CD4-positive, alpha-beta T cell treated with Interleukin-1 beta for 1 hour (primary cell): ENCODE results near the gene CALN1.

Experiments used
- DNase-seq, 2 donors: peaks; one replicate each; pipeline ENCODE4 v3.0.0-alpha.2; 2020 to 2022

The CALN1 gene

DNA sequence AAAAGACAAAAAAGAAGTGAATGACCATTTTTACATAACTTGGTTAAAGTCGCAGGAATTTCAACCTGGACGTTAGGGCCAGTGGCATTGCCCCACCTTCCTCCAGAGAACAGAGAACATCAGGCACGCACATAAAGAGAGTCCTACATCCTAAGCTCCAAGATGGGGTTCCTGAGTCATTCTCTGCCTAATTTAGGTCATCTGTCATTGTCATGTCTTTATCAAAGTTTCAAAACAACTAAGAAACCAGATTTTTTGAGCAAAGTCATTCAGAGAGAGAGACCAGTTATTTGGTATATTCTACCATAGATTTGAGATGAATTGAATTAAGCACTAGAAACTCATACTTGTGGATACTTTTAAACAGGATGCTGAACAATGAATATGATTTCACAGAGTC lies 241.7 kb downstream of the CALN1 start:
- no peak for DNase-seq

DNA sequence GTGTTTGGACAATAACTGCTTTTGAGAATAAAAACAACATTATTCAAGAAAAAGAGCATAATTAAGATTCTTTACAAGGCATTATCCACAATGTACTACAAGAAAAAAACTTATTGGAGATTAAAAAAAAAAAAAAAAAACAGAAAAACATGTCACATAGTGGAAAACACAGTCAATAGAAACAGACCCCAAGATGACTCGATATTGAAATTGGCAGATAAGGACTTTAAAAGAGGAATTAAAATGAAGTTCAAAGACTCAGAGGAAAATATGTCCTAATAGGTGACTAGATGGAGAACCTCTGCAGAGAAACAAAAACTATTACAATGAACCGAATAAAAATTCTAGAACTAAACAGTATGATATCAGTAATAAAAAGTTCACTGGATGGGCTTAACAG lies 248.9 kb downstream of the CALN1 start:
- no peak for DNase-seq

DNA sequence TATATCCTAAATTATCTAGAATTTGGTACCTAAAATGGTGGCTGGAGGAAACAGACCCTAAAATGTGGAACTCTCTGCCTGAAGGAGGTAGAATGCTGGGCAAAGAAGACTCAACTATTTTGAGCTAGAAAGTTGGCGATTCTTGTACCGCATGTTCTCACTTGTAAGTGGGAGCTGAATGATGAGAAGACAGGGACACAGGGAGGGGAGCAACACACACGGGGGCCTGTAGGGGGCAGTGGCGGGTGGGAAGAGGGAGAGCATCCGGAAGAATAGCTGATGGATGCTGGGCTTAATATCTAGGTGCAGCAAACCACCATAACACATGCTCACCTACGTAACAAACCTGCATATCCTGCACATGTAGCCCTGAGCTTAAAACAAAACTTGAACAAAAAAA lies 250.6 kb downstream of the CALN1 start:
- DNase-seq = no peak

DNA sequence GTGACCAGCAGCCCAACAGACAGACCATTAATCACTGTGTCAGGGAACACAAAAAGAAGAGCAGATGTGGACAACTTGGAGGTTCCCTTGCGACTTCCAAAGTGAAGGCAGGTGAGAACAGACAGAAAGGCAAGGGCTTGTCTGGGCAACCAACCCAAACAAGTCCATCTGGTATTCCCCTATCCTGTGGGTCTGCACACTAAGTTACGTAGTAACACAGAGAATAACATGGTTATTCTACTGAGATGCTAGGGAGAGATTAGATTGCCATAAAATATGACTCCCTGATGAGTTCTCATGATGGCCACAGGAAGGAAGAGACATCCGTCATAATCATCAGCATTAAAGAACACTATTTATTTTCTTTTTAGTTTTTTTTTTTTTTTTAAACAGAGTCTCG lies 252.2 kb downstream of the CALN1 start:
- no peak for DNase-seq

DNA sequence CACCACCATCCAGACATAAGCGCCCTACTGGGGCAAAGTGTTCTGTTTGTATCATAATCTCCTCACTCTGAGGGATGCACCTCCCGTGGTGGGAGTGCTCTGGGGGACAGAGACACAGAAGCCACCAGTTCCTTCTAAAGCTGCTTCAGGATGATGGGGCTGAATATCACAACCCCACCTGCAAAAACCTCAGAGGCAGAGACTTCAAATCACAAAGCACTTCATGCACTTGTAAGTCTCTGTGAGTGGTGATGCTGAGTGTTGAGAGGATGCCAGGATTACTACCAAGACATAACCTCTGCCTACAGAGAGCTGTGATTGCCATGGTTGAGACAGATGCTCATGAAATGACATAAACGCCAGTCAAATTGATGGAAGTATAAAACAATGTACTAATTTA lies 255.5 kb downstream of the CALN1 start:
- DNase-seq = no peak

DNA sequence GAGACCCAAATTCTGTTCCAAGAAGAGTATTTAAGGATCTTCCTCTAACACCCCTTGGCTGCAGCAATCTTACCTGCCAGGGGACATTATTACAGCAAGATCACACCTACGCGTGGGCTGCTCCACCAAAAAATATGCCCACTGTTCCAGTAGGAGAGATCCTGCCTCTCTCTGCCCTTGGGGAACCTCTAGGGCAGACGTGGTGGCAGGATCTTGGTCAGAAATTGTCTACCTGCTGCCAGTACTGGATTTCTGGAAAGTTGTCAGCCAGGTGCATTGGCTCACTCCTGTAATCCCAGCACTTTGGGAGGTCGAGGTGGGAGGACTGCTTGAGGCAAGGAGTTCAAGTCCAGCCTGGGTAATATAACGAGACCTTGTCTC lies 259.0 kb downstream of the CALN1 start:
- DNase-seq = no peak

DNA sequence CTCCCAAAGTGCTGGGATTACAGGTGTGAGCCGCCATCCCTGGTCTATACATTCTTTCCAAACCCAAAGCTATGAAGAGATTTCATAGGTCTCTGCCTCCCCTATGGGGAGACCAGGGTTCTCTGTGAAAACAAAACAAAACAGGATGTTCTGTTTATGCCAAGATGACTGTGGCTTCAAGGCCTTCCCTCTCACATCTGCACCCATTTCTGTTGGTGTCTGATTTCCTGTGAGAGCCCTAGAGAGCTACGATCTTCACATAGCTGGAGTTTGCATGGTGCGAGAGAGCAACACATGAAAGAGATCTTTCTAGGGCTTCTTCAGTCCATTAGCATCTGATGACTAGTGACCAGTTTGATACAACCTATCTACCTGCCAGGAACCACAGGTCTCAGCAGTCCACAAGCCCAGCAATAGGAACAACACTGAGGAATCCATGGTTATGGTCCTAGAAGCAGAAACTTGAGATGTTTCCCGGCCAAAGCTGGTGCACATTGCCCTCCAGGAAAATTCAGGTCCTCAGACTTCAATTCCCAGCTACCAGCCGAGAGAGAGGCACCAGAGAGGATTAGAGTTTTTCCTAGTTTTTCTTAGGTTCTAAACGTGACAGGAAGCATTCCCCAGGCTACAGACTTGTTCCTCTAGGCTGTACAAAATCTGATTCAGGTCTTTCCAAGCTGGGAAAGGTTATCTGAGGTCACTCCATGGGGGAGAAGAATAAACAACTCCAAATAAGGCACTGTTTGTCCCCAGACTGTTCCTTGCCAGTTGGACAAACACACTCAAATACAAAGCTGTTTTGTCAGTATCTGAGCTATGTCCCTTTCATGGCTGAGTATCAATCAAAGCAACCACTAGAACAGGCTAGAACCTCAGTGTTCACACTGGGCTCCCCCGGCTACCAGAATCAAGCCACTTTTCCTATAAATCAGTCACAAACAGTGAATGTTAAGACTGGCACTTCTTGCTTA lies 259.7 kb downstream of the CALN1 start:
- DNase-seq = no peak

DNA sequence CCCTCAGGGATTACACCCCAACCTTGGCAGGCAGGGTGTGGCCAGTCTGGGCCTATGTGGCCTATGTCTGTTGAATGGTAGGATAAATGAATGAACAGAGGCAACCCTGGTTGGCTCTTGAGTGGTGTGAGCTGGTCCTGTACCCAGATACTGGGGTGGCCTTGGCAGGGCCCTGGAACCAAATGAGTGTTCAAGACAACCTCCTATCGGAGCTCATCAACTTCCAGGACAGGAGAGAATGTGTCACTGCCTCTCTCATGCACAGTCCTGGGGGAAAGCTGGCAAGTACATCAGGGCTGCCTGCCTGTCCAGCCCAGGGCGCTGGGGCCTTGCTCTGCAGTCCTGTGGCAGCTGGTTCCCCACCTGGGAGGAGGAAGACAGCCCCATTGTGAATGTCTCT lies 271.6 kb downstream of the CALN1 start:
- no peak for DNase-seq

DNA sequence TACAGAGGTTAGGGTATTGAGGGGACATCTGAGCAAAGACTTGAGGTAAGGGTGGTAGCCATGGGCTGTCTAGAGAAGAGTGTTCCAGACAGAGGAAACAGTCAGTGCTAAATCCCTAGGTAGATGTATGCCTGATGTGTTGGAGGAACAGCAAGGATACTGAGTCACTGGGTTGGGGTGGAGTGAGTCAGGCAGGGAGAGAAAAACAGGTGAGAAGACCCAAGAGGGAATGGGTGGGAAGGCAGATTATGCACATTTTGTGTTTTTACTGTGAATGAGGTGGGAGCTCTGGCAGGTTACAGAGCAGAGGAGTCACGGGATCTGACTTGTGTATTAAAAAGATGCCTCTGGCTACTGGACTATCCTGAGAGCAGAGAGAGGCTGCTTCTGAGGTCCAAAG lies 285.0 kb downstream of the CALN1 start:
- DNase-seq = no peak

DNA sequence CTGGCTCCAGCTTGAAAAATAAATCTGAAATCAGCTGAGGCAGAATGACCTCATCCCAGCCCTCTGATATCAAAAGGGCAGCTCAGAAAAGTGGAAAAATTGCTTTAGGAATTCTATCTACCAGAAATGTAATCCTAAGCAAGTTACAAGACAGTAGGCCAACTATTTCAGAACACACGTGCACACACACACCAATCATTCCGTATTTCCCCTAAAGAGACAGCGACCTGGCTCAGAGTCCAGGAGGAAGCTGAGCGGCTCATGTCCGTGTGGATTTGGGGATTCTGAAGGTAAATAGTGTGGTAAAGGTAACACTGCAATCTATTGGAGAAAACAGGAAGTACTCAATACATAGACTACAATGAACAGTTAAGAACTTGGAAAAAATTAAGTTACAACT lies 288.2 kb downstream of the CALN1 start:
- no peak for DNase-seq

DNA sequence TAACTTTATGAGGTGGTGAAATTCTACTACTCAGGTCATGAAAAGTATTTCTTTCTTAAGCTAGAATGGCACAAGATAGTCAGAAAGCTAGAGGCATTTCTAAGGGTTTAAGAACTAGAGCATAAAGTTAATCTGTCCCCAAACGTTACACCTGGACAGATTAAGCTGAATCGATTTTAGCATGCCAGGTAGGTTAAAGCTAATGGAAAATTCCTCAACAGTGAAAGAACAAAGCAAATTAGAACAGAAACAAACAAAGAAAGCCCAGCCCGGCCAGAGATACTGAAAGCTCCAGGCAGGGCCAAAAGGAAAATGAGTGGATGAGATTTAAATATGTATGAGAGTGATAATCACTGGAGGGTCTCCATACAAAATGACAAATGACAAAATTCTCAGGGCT lies 293.8 kb downstream of the CALN1 start:
- DNase-seq = no peak

DNA sequence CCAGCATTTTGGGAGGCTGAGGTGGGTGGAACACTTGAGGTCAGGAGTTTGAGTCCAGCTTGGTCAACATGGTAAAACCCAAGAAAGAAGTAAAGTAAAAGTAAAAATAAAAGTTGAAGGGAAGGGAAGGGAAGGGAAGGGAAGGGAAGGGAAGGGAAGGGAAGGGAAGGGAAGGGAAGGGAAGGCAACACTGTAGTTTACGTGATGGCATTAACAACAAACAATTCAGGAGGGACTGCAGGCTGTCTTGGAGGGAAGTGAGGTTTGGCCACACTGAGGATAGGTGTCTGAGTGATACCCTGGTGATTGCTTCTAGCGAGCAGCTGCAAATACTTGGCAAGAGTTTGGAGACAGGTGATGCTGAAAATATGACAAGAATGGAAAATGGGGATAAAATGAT lies 298.0 kb downstream of the CALN1 start:
- no peak for DNase-seq

DNA sequence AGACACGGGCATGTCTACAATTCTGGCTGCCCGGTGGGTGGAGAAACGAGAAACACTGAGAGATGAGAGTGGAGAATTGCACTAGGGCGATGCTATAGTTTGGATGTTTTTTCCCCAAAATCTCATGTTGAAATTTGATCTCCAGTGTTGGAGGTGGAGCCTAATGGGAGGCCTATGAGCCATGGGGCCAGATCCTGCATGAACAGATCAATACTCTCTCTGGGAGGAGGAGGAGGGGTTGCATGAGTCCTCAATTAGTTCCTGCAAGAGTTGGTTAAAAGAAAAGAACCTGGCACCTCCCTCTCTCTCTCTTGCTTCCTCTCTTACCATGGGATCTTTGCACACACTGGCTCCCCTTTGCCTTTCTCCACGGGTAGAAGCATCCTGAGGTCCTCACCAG lies 299.1 kb downstream of the CALN1 start:
- no peak for DNase-seq

DNA sequence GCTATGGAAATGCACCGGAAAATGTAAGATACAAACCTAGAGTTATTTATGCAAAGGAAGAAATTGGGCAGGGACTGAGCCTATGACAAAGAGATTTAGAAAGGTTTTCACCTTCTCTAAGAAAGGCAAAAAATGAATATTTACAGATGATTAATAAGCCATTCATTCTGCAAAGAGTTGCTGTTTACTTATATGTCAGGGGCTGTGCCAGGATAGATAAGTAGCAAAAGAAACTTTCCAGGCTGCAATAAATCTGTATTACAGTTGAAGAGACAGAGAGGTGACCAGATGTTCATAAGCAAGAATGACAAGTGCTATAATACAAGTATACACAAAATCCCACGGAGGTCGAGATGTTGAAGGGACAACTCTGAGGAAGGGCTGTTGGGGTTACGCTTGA lies 299.6 kb downstream of the CALN1 start:
- no peak for DNase-seq

DNA sequence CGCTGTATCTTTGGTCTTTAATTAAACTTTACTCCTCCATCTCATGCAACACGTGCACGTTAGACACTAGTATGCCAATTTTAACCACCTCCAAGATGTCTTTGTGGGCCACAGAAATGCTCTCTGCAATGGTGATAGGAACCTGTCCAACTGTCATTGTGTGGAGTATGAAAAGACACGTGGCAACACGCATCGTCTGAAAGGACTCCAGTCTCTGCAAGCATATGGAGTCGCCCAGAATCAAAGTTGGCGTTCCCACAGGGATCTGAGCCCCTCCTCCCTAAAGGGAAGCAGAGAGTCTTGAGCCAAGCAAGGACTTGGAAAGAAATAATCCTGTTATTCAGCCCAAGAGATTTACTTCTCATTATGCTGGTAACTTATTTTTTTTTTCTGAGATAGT lies 301.1 kb downstream of the CALN1 start:
- DNase-seq = no peak

DNA sequence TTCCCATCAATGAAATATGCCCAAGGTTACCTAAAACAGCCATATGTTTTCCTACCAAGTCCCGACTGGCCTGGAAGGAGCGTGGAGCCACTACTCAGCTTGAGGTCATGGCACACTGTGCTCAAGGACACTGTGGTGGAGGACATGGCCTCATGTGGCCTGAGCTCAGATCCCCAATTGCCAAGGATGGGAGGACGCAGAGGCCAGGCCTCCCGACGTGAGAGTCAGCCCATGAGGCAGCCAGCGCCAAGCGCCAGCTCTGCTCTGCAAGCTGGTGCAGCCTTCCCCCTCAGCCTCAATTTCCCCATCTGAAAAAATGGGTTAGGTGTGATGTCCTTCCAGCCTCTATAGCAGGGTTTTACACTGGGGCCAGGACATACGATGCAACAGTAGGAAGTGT lies 302.6 kb downstream of the CALN1 start:
- DNase-seq = no peak

DNA sequence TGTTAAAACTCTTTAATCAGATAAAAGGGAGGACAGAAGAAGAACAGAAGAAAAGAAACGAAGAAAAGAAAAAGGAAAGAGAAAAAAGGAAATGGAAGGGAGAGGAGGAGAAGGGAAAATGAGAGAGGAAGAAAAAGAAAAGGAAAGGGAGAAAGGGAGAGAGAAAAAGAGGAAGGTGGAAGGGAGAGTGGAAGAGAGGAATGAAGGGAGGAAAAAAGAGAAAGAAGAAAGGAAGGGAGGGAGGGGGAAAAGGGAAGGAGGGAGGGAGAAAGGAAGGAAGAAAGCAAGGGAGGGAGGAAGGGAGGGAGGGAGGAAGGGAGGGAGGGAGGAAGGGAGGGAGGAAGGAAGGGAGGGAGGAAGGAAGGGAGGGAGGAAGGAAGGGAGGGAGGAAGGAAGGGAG lies 305.7 kb downstream of the CALN1 start:
- no peak for DNase-seq

DNA sequence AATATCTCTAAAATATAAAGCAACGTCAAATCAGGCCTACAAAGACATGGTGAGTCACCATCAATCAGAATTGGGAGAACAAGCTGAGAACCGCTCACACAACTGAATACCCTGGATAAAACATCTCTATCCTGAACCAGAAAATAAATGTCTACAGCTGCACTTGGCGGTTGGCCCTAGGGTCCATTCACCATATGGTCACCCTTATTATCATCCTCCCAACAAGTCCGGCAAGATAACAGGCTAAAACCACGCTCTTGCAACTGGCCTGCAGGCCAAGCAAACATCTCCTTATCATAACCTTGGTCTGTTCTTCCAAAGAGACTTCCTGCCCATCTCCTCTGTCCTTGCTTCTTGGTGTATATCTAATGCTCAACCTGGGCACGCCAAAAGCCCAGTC lies 310.7 kb downstream of the CALN1 start:
- DNase-seq = no peak

DNA sequence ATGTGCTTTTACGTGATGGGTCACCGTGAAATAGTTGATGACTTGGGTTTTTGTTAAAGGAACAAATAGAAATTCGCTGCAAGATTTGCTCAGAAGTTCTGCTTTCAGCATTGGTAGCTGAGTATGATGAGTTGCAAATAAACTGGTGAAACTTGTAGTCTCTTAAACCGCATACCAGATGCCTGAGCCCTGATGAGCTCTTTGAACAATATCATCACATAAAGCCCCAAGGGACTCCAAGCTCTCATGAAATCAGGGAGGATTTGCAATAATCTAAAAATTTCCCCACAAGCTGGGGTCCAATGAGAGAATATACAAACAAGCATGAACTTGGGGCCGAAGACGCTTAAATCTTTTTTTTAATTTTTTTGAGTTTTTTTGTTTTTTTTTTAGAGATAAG lies 312.4 kb downstream of the CALN1 start:
- DNase-seq = no peak

DNA sequence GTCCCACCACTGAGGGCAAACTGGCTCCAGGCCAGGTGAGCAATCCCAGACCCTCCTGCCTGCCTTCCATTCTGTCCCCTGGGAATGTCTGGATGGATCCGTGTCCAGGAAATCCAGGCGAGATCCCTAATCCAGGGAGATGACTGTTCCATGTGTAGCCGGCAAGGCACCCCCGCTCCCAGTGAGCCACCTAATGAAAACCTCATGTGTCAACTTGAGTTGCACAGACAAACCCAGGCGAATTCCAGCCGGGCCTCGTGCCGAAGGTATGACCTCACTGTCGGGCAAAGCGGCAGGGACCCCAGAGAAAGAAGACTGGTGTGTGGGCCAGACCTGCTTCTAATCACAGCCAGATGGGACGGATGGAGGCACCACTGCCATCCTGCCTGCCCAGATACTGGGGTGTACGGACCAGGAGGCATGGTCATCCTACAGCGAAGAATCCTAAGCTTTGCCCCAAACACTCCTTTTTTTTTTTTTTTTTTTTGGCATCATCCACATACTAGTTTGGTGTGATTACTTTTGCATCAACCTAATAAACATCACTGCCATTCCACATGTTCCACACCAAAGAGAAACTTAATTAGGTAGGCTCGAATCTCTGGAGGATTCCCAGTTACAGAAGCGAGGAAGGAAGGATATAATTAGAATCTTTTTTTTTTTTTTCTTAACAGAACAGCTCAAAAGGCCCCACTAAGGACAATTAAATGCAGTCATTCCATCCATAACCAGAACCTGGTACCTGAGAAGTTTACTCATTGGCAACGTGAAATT lies 313.1 kb downstream of the CALN1 start:
- no peak for DNase-seq

DNA sequence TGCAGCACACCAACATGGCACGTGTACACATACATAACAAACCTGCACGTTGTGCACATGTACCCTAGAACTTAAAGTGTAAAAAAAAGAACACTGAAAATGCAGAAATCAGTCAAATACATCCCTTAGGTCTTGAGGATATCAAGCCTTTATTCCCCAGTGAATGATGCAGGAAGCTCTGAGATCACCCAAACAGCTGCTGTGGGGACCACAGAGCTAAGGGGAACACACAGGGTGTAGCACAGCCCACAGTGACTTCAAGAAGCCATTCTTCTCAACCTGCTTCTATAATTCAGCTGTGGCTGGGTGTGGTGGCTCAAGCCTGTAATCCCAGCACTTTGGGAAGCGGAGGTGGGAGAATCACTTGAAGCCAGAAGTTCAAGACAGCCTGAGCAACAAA lies 314.9 kb downstream of the CALN1 start:
- no peak for DNase-seq

DNA sequence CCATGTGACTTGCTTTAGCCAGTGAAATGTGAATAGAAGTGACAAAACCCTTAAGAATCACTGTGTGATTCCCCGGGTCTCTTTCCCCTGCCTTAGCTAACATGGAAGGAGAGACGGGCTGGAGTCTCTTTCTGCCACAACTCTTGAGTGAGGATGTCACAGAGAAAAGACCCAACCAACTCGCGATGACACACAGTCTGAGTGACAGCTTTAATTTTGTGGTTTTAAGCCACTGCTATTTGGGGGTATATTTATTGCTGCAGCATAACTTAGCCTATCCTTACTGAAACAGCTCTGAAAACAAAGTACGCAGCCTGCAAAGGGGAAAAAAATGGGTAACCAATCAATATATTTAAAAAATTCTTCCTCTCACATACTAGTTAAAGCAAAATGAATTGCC lies 319.4 kb downstream of the CALN1 start:
- DNase-seq = no peak

DNA sequence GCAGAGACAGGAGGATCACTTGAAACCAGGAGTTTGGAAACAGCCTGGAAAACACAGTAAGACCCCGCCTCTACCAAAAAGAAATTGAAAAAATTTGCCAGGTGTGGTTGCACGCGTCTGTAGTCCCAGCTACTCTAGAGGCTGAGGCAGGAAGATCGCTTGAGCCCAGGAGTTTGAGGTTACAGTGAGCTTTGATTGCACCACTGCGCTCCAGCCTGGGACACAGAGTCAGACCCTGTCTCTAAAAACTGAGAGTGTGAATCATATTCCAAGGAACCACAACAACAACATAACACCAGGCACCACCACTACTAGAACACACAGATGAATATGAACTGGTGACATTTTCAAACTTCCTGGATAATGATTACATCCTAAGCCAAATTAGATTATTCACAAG lies 324.2 kb downstream of the CALN1 start:
- no peak for DNase-seq

DNA sequence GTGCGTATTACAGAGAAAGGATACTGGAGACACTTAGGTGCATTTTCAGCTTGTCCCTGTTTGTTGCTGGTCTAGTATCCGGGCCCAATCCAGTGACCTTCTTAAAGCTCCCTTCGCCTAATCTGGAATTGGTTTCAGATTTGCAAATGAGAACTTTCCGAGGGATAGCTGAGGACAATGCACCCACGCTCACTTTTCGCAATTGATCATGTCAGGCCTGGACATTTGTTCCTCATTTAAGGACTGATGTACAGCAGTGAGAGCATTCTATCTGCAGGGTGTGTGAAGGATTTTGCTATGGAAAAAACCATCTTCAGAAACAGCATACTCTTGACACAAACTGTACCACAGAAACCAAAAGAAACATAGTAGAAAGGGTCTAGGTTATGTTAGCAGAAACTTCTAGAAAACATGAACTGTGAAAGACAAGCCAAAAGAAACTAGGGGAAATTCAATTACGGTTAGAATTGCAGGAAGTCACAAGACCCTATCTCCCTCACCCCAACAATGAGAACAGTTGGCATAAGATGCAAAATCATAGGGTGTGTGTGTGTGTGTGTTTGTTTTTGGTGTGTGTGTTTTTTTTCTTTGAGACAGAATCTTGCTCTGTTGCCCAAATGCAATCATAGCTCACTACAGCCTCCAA lies 331.1 kb downstream of the CALN1 start:
- no peak for DNase-seq
